HCT116 (cell line): ENCODE results near the gene DCTN4. TPM values are rescaled to one million over a fixed set of nuclear protein-coding genes. Genes with fewer than 3 reads are reported as not detected.

Experiments
- ATAC-seq: fragments of 200-7000 bp; cut with Tn5 transposase; 2 replicates; pipeline ENCODE4 v1.9.1; 2020; ENCODE audit warnings: mild to moderate bottlenecking, moderate library complexity
- BruUV-seq: library from RNA; stranded (reverse); fragments of 400-500 nt; replicated peaks from 2 replicates; lab custom pipeline; 2021; lab: Mats Ljungman, UMichigan
- CTCF ChIA-PET: fragments of 300-600 bp; sonication (Branson Sonifier 250); formaldehyde crosslinking; loops from one replicate; lab custom pipeline; 2021; ENCODE audit warnings: antibody characterized with exemption; lab: Charles Lee
- POLR2A ChIA-PET: fragments of 300-600, 350-600 bp; sonication (Branson Sonifier 250); formaldehyde crosslinking; loops from one replicate; lab custom pipeline; 2021; ENCODE audit warnings: antibody characterized with exemption; lab: Charles Lee
- RAD21 ChIA-PET, 2 experiments: fragments of 300-600 bp; sonication (Branson Sonifier 250); formaldehyde crosslinking; loops; one replicate each; lab custom pipeline; 2023; ENCODE audit warnings: low total read pairs in 2 of 2; ENCODE audit not compliant: uncharacterized antibody in 2 of 2, unreplicated experiment in 2 of 2, low non-redundant PET in 1 of 2; lab: Charles Lee
- DNase-seq: peaks from one replicate; pipeline ENCODE4 v3.0.0-alpha.2; 2010; ENCODE audit warnings: low read depth, low spot score
- H2AFZ ChIP-seq: fragments of 200-600 bp; shearing (Covaris generic), sonication (generic); 2 replicates; pipeline ENCODE4 v1.6.1; 2017; ENCODE audit warnings: low read depth, mixed run types, mixed read lengths, antibody characterized with exemption, low read length; ENCODE audit not compliant: poor library complexity, severe bottlenecking
- H3K27ac ChIP-seq: 2 replicates; pipeline ENCODE4 v1.5.1; 2012; ENCODE audit warnings: low read depth, low read length
- H3K27me3 ChIP-seq: fragments of 200-600 bp; sonication (generic); 2 replicates; pipeline ENCODE4 v1.6.1; 2016; ENCODE audit warnings: mixed run types, low read length, mixed read lengths; ENCODE audit not compliant: insufficient read depth
- H3K36me3 ChIP-seq, 2 experiments: fragments of 200-500 bp in 1 of 2; fragments of 200-600 bp in 1 of 2; sonication (Bioruptor generic) in 1 of 2; sonication (generic) in 1 of 2; 2 replicates each; pipeline versions ENCODE4 v1.5.1 to v1.6.1; 2014 to 2016; ENCODE audit warnings: low read length in 2 of 2, inconsistent platforms in 1 of 2, mixed read lengths in 1 of 2, mixed run types in 1 of 2; ENCODE audit not compliant: insufficient read depth in 2 of 2, control insufficient read depth in 1 of 2
- H3K4me1 ChIP-seq, 2 experiments: fragments of 200-600 bp in 1 of 2; sonication (generic) in 1 of 2; 2 replicates each; pipeline versions ENCODE4 v1.5.1 to v1.6.1; 2012 to 2017; ENCODE audit warnings: low read length in 2 of 2, inconsistent platforms in 1 of 2, mild to moderate bottlenecking in 1 of 2, mixed read lengths in 1 of 2, mixed run types in 1 of 2, moderate library complexity in 1 of 2; ENCODE audit not compliant: insufficient read depth in 2 of 2, control insufficient read depth in 1 of 2
- H3K4me2 ChIP-seq: fragments of 200-600 bp; sonication (generic); 2 replicates; pipeline ENCODE4 v1.6.1; 2017; ENCODE audit warnings: mixed run types, low read length, mixed read lengths
- H3K4me3 ChIP-seq, 2 experiments: fragments of 200-600 bp in 1 of 2; sonication (generic) in 1 of 2; replicated peaks in 1 of 2; 2 replicates each; pipeline ENCODE4 v1.5.1; 2011 to 2016; ENCODE audit warnings: low read length in 2 of 2, control low read depth in 1 of 2, low read depth in 1 of 2, mild to moderate bottlenecking in 1 of 2, mixed read lengths in 1 of 2, mixed run types in 1 of 2
- H3K79me2 ChIP-seq: fragments of 200-600 bp; sonication (generic); 2 replicates; pipeline ENCODE4 v1.6.1; 2017; ENCODE audit warnings: mild to moderate bottlenecking, mixed run types, low read length, moderate library complexity, mixed read lengths; ENCODE audit not compliant: insufficient read depth
- H3K9ac ChIP-seq: fragments of 200-600 bp; sonication (generic); 2 replicates; pipeline ENCODE4 v1.6.1; 2016; ENCODE audit warnings: low read length, mixed read lengths
- H3K9me2 ChIP-seq: fragments of 200-600 bp; sonication (generic), shearing (Covaris generic); 2 replicates; pipeline ENCODE4 v1.6.1; 2017; ENCODE audit warnings: mixed run types, mild to moderate bottlenecking, moderate library complexity; ENCODE audit not compliant: insufficient read depth
- H3K9me3 ChIP-seq, 2 experiments: fragments of 200-500 bp in 1 of 2; fragments of 200-600 bp in 1 of 2; sonication (Bioruptor generic) in 1 of 2; sonication (generic) in 1 of 2; 2 replicates each; pipeline ENCODE4 v1.6.1; 2014 to 2017; ENCODE audit warnings: low read length in 2 of 2, mixed read lengths in 2 of 2, inconsistent platforms in 1 of 2, low read depth in 1 of 2, mild to moderate bottlenecking in 1 of 2, mixed run types in 1 of 2, moderate library complexity in 1 of 2; ENCODE audit not compliant: control insufficient read depth in 1 of 2, insufficient read depth in 1 of 2
- H4K20me1 ChIP-seq: fragments of 200-600 bp; sonication (generic), shearing (Covaris generic); 2 replicates; pipeline ENCODE4 v1.6.1; 2017; ENCODE audit warnings: mixed run types, mild to moderate bottlenecking, moderate library complexity; ENCODE audit not compliant: insufficient read depth
- ATF3 ChIP-seq: IDR thresholded peaks from 2 replicates; pipeline ENCODE4 v1.6.1; 2012
- CEBPB ChIP-seq: IDR thresholded peaks from 2 replicates; pipeline ENCODE4 v1.6.1; 2012; ENCODE audit warnings: low read depth
- ELF1 ChIP-seq: IDR thresholded peaks from 2 replicates; pipeline ENCODE4 v1.6.1; 2012; ENCODE audit warnings: low read depth, borderline replicate concordance
- EZH2phosphoT487 ChIP-seq: fragments of 200-600 bp; IDR thresholded peaks from 2 replicates; pipeline ENCODE4 v1.6.1; 2018; ENCODE audit warnings: antibody characterized with exemption, borderline replicate concordance
- FOSL1 ChIP-seq: IDR thresholded peaks from 2 replicates; pipeline ENCODE4 v1.6.1; 2012; ENCODE audit warnings: low read depth
- JUND ChIP-seq: IDR thresholded peaks from 2 replicates; pipeline ENCODE4 v1.6.1; 2012
- MAX ChIP-seq: IDR thresholded peaks from 2 replicates; pipeline ENCODE4 v1.6.1; 2012
- POLR2AphosphoS5 ChIP-seq: IDR thresholded peaks from 2 replicates; pipeline ENCODE4 v1.6.1; 2011; ENCODE audit warnings: mild to moderate bottlenecking, low read depth, low read length, moderate library complexity
- REST ChIP-seq: IDR thresholded peaks from 2 replicates; pipeline ENCODE4 v1.6.1; 2012; ENCODE audit warnings: low read depth
- intact Hi-C: fragments of 100-400 bp; cut with micrococcal nuclease; formaldehyde crosslinking; loops from 2 replicates; pipeline ENCODE4 v1.10.0; 2022
- total RNA-seq: library from RNA; stranded (reverse); gene quantifications from one replicate; pipeline ENCODE4 v1.2.1, GENCODE V29; 2021; ENCODE audit not compliant: unreplicated experiment
- TF ChIP-seq, protein P1 (sequence below): IDR thresholded peaks from 2 replicates; pipeline ENCODE4 v1.6.1; 2011; ENCODE audit warnings: mild to moderate bottlenecking, low read length, moderate library complexity; ENCODE audit not compliant: insufficient replicate concordance; ENCODE audit errors: extremely low read depth

DCTN4 gene
- total RNA-seq, 1 experiment from 2014 or later = 78.8 TPM

DNA sequence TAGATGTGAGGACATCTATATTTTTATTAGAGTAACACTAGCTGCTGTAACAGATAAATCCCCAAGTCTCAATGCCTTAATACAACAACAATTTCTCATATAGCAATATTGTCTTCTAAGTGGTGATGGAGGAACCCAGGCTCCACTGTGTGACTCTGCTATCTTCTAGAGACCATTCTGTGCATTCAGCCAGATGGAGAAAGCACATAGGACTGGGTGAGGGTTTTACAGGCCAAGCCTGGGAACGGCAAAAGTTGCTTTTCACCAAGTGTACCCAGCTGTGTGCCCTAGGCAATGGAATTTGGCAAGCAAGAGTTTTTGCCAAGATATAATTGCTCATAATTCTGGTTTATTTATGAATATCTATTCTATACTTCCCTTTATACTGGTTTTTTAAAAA lies 69.7 kb downstream of the DCTN4 start:
- DNase-seq (no peak), ATAC-seq (no peak)
- no peak overlapping the region for H3K9ac ChIP-seq
- no peak overlapping the region for H3K4me2 ChIP-seq
- no peaks in the 10 kb centered on the region for H3K4me1 ChIP-seq
- no peaks in the 10 kb centered on the region for H3K9me2 ChIP-seq
- no peak overlapping the region for H3K4me3 ChIP-seq
- H3K36me3 ChIP-seq = peaks cover 22 to 35% of the 10 kb centered on the region in 2 experiments
- no peaks in the 10 kb centered on the region for H3K79me2 ChIP-seq
- ChIA-PET CTCF (no interaction called here), RAD21 (no interaction called here), POLR2A (no interaction called here)
- no peaks in the 10 kb centered on the region for H3K27me3 ChIP-seq
- no peak overlapping the region for H3K27ac ChIP-seq
- H4K20me1 ChIP-seq = no peaks in the 10 kb centered on the region
- no peak overlapping the region for H2AFZ ChIP-seq
- no TSS peak for BruUV-seq
- TF ChIP-seq ATF3 (no peak), EZH2phosphoT487 (no peak), JUND (no peak), FOSL1 (no peak), CEBPB (no peak), ELF1 (no peak), POLR2AphosphoS5 (no peak), MAX (no peak), REST (no peak)
- TF ChIP-seq, protein P1, sequence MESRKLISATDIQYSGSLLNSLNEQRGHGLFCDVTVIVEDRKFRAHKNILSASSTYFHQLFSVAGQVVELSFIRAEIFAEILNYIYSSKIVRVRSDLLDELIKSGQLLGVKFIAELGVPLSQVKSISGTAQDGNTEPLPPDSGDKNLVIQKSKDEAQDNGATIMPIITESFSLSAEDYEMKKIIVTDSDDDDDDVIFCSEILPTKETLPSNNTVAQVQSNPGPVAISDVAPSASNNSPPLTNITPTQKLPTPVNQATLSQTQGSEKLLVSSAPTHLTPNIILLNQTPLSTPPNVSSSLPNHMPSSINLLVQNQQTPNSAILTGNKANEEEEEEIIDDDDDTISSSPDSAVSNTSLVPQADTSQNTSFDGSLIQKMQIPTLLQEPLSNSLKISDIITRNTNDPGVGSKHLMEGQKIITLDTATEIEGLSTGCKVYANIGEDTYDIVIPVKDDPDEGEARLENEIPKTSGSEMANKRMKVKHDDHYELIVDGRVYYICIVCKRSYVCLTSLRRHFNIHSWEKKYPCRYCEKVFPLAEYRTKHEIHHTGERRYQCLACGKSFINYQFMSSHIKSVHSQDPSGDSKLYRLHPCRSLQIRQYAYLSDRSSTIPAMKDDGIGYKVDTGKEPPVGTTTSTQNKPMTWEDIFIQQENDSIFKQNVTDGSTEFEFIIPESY = no peak
- no peaks in the 10 kb centered on the region for H3K9me3 ChIP-seq
- intact Hi-C loops = no loop called here
